Mesendoderm (in vitro differentiated cells): ENCODE results near the gene VIL1.

Source experiments
- DNase-seq: peaks from one replicate; pipeline ENCODE4 v3.0.0; 2013
- H2AK5ac ChIP-seq: 2 replicates; pipeline ENCODE4 v1.6.1; 2013; ENCODE audit warnings: low read length, inconsistent platforms
- H2BK120ac ChIP-seq: 2 replicates; pipeline ENCODE4 v1.6.1; 2013; ENCODE audit warnings: low read depth, mild to moderate bottlenecking, low read length, moderate library complexity, mixed read lengths
- H2BK15ac ChIP-seq: replicated peaks from 2 replicates; pipeline ENCODE4 v1.6.1; 2013; ENCODE audit warnings: low read depth, mild to moderate bottlenecking, moderate library complexity
- H2BK5ac ChIP-seq: 2 replicates; pipeline ENCODE4 v1.6.1; 2013; ENCODE audit warnings: low read length, inconsistent platforms
- H3K18ac ChIP-seq: 2 replicates; pipeline ENCODE4 v1.6.1; 2013; ENCODE audit warnings: mild to moderate bottlenecking, low read length, mixed read lengths
- H3K23ac ChIP-seq: one replicate; pipeline ENCODE4 v1.6.1; 2013; ENCODE audit warnings: low read length
- H3K27ac ChIP-seq: 2 replicates; pipeline ENCODE4 v1.5.1; 2013; ENCODE audit warnings: low read depth, mild to moderate bottlenecking, inconsistent platforms, low read length, moderate library complexity
- H3K27me3 ChIP-seq: 2 replicates; pipeline ENCODE4 v1.6.1; 2013; ENCODE audit warnings: low read length, control low read depth, mild to moderate bottlenecking, inconsistent platforms; ENCODE audit not compliant: insufficient read depth, poor library complexity
- H3K36me3 ChIP-seq: 2 replicates; pipeline ENCODE4 v1.6.1; 2013; ENCODE audit warnings: low read length, inconsistent platforms; ENCODE audit not compliant: control insufficient read depth, insufficient read depth
- H3K4ac ChIP-seq: one replicate; pipeline ENCODE4 v1.6.1; 2013; ENCODE audit warnings: low read depth, mild to moderate bottlenecking, low read length, moderate library complexity
- H3K4me1 ChIP-seq: 2 replicates; pipeline ENCODE4 v1.6.1; 2013; ENCODE audit warnings: low read depth, low read length, inconsistent platforms; ENCODE audit not compliant: control insufficient read depth
- H3K4me2 ChIP-seq: 2 replicates; pipeline ENCODE4 v1.6.1; 2013; ENCODE audit warnings: low read length
- H3K4me3 ChIP-seq: 2 replicates; pipeline ENCODE4 v1.5.1; 2013; ENCODE audit warnings: mild to moderate bottlenecking, low read length
- H3K56ac ChIP-seq: one replicate; pipeline ENCODE4 v1.6.1; 2013; ENCODE audit warnings: low read length
- H3K79me1 ChIP-seq: 2 replicates; pipeline ENCODE4 v1.6.1; 2013; ENCODE audit warnings: low read length, inconsistent platforms
- H3K79me2 ChIP-seq: 2 replicates; pipeline ENCODE4 v1.6.1; 2013; ENCODE audit warnings: mild to moderate bottlenecking, low read length; ENCODE audit not compliant: control insufficient read depth, insufficient read depth
- H3K9ac ChIP-seq: 2 replicates; pipeline ENCODE4 v1.6.1; 2013; ENCODE audit warnings: low read length, inconsistent platforms
- H4K5ac ChIP-seq: one replicate; pipeline ENCODE4 v1.6.1; 2013; ENCODE audit warnings: low read length
- H4K8ac ChIP-seq: one replicate; pipeline ENCODE4 v1.6.1; 2013; ENCODE audit warnings: low read depth, mild to moderate bottlenecking, control low read depth, low read length, moderate library complexity
- WGBS: extraction: QIAGEN DNeasy Blood & Tissue Kit; methylation state at CpG from one replicate; pipeline ENCODE4 v1.1.7; 2013; ENCODE audit warnings: low lambda C conversion rate, missing lambda C conversion rate; ENCODE audit not compliant: insufficient coverage; ENCODE audit errors: extremely low coverage; 5-methylcytosine and 5-hydroxymethylcytosine counted together

The VIL1 gene

DNA sequence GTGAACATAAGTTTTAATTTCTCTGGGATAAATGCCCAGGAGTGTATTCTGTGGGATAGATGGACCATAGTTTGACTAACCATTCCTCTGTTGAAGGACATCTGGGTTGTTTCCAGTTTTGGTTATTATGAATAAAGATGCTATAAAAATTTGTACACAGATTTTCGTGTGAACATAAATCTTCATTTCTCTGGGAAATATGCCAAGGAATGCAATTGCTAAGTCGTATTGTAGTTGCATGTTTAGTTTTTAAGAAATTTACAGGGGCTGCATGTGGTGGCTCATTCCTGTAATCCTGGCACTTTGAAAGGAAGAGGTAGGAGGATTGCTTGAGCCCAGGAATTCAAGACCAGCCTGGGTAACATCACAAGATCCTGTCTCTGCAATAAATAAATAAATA lies 43.7 kb upstream of the VIL1 start:
- Histone ChIP-seq H3K4me3 (no peak overlapping the region), H3K27me3 (no peaks in the 10 kb centered on the region), H2BK15ac (no peak overlapping the region), H3K18ac (no peak overlapping the region), H3K79me1 (no peaks in the 10 kb centered on the region), H2BK5ac (no peak overlapping the region), H3K36me3 (no peaks in the 10 kb centered on the region), H2AK5ac (no peak overlapping the region), H3K79me2 (no peaks in the 10 kb centered on the region), H3K9ac (no peak overlapping the region), H3K56ac (no peak overlapping the region), H4K5ac (no peak overlapping the region), H3K27ac (no peak overlapping the region), H2BK120ac (no peak overlapping the region), H3K4me1 (no peaks in the 10 kb centered on the region), H3K23ac (no peak overlapping the region), H3K4ac (no peak overlapping the region), H4K8ac (no peak overlapping the region), H3K4me2 (no peak overlapping the region)
- no peak for DNase-seq
- no CpG with 5 or more reads among the region's 2 CpGs for WGBS

DNA sequence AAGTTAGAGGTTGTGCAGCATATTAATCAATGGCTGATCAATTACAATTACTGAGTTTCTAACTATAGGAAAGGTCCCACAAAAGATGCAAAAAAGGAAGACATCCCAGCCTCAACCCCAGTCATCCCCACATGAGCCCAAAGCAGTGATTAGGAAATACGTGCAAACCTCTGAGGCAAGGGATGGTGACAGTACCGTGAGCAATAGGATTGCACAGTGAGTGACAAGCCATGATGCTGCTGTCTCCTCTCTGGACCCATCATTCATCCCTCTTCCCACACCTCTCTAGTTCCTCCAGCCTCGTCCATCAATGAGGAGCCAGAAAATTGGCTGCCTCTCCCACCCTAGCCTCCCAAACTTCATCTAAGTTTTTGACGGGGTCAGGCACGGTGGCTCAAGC lies 40.9 kb upstream of the VIL1 start:
- H3K27me3 ChIP-seq: no peaks in the 10 kb centered on the region
- no peaks in the 10 kb centered on the region for H3K36me3 ChIP-seq
- H2AK5ac ChIP-seq: no peak overlapping the region
- H3K23ac ChIP-seq: no peak overlapping the region
- H3K9ac ChIP-seq: no peak overlapping the region
- no peak overlapping the region for H3K4me2 ChIP-seq
- H3K27ac ChIP-seq: no peak overlapping the region
- H3K4me3 ChIP-seq: no peak overlapping the region
- H3K18ac ChIP-seq: no peak overlapping the region
- H2BK120ac ChIP-seq: no peak overlapping the region
- no peak for DNase-seq
- H3K79me2 ChIP-seq: no peaks in the 10 kb centered on the region
- H3K79me1 ChIP-seq: no peaks in the 10 kb centered on the region
- no peak overlapping the region for H2BK5ac ChIP-seq
- no peak overlapping the region for H4K8ac ChIP-seq
- H3K4me1 ChIP-seq: no peaks in the 10 kb centered on the region
- H4K5ac ChIP-seq: no peak overlapping the region
- WGBS: no CpG with 5 or more reads among the region's 5 CpGs
- H2BK15ac ChIP-seq: no peak overlapping the region
- H3K4ac ChIP-seq: no peak overlapping the region
- H3K56ac ChIP-seq: no peak overlapping the region

- no peak within 1 kb of the TSS for H2BK15ac ChIP-seq
- H2BK120ac ChIP-seq: no peak within 1 kb of the TSS
- no peaks in the 10 kb centered on the region for H3K36me3 ChIP-seq
- no peak within 1 kb of the TSS for H3K23ac ChIP-seq
- H3K9ac ChIP-seq: no peak within 1 kb of the TSS
- H3K4me3 ChIP-seq: no peak within 1 kb of the TSS
- H3K56ac ChIP-seq: no peak within 1 kb of the TSS
- H3K4ac ChIP-seq: no peak within 1 kb of the TSS
- H3K79me2 ChIP-seq: no peaks in the 10 kb centered on the region
- no peak within 1 kb of the TSS for H3K18ac ChIP-seq
- H3K27me3 ChIP-seq: no peaks in the 10 kb centered on the region
- H4K5ac ChIP-seq: no peak within 1 kb of the TSS
- no peak for DNase-seq
- H4K8ac ChIP-seq: no peak within 1 kb of the TSS
- no peak within 1 kb of the TSS for H3K4me2 ChIP-seq
- WGBS: no CpG with 5 or more reads among the region's 13 CpGs
- H2BK5ac ChIP-seq: no peak within 1 kb of the TSS
- no peak within 1 kb of the TSS for H3K27ac ChIP-seq
- H3K79me1 ChIP-seq: no peaks in the 10 kb centered on the region
- H2AK5ac ChIP-seq: no peak within 1 kb of the TSS
- no peaks in the 10 kb centered on the region for H3K4me1 ChIP-seq
Observed at GRCh38 chr2:218381916-218382366, 37.0 kb upstream of the VIL1 start, which contains the start of gene SLC11A1. SLC11A1 (plus strand) TSS chr2:218382273; CDS start chr2:218382369, 96 bp downstream.

DNA sequence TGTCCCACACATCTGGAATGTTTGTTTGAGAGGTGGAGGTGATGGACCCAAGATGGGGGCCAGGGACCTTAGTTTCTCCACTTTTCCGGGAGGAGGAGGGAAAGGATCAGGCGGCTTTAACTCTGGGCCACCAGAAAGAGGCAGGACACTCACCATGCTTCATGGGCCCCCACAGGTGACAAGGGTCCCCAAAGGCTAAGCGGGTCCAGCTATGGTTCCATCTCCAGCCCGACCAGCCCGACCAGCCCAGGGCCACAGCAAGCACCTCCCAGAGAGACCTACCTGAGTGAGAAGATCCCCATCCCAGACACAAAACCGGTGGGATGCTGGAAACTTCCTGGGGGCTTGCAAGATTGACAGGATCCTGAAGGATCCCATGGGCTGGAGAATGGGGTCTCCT lies 36.1 kb upstream of the VIL1 start:
- Histone ChIP-seq H3K79me2 (no peaks in the 10 kb centered on the region), H3K56ac (no peak overlapping the region), H2BK15ac (no peak overlapping the region), H2AK5ac (no peak overlapping the region), H3K4me3 (no peak overlapping the region), H3K4me1 (no peaks in the 10 kb centered on the region), H3K27ac (no peak overlapping the region), H3K4me2 (no peak overlapping the region), H3K36me3 (no peaks in the 10 kb centered on the region), H4K8ac (no peak overlapping the region), H3K18ac (no peak overlapping the region), H3K23ac (no peak overlapping the region), H3K9ac (no peak overlapping the region), H3K4ac (no peak overlapping the region), H3K27me3 (no peaks in the 10 kb centered on the region), H3K79me1 (no peaks in the 10 kb centered on the region), H2BK5ac (no peak overlapping the region), H4K5ac (no peak overlapping the region), H2BK120ac (no peak overlapping the region)
- DNase-seq: no peak
- no CpG with 5 or more reads among the region's 6 CpGs for WGBS

DNA sequence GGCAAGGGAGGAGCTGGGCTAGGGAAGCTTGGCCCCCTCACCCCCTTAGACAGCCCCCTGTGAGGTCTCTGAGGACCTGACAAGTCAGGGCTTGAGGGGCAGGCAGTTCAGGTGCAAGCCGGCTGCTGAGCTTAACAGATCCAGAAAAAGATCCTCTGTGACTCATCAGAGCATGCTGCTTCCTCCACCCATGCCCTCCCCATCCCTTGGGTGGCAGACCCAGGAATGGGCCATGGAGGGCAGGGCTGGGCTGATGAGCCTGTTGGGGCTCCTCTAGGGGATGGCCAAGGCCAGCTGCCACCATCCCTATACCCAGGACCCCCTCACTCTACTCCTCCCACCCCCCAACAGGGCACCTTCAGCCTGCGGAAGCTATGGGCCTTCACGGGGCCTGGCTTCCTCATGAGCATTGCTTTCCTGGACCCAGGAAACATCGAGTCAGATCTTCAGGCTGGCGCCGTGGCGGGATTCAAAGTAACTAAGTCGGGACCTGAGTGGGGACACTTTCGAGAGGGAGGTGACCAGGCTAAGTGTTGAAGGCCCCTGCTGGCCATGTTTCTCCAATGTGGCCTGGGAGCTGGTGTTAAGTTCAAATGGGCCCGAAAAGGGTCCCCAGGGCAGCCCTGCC lies 34.9 kb upstream of the VIL1 start:
- no peaks in the 10 kb centered on the region for H3K27me3 ChIP-seq

GRCh38 chr2:218384975-218385374 lies 33.9 kb upstream of the VIL1 start:
- Histone ChIP-seq H3K4me2 (no peak overlapping the region), H2BK5ac (no peak overlapping the region), H3K79me2 (no peaks in the 10 kb centered on the region), H3K9ac (no peak overlapping the region), H3K4ac (no peak overlapping the region), H2BK120ac (no peak overlapping the region), H2BK15ac (no peak overlapping the region), H4K5ac (no peak overlapping the region), H3K56ac (no peak overlapping the region), H3K4me1 (no peaks in the 10 kb centered on the region), H3K27ac (no peak overlapping the region), H3K23ac (no peak overlapping the region), H4K8ac (no peak overlapping the region), H2AK5ac (no peak overlapping the region), H3K79me1 (no peaks in the 10 kb centered on the region), H3K4me3 (no peak overlapping the region), H3K36me3 (no peaks in the 10 kb centered on the region), H3K18ac (no peak overlapping the region), H3K27me3 (no peaks in the 10 kb centered on the region)
- no CpG with 5 or more reads among the region's 9 CpGs for WGBS
- no peak for DNase-seq

More for the DNA sequence above, 34.9 kb upstream of the VIL1 start:
- H2AK5ac ChIP-seq: no peak overlapping the region
- no peak overlapping the region for H3K56ac ChIP-seq
- H3K79me2 ChIP-seq: no peaks in the 10 kb centered on the region
- no peak overlapping the region for H2BK5ac ChIP-seq
- no peaks in the 10 kb centered on the region for H3K79me1 ChIP-seq
- H2BK15ac ChIP-seq: no peak overlapping the region
- no peak overlapping the region for H3K4me3 ChIP-seq
- no peak overlapping the region for H3K18ac ChIP-seq
- no peak overlapping the region for H3K27ac ChIP-seq
- H3K9ac ChIP-seq: no peak overlapping the region
- no peak overlapping the region for H3K4me2 ChIP-seq
- no peaks in the 10 kb centered on the region for H3K4me1 ChIP-seq
- no CpG with 5 or more reads among the region's 10 CpGs for WGBS
- no peak overlapping the region for H4K8ac ChIP-seq
- no peak overlapping the region for H4K5ac ChIP-seq
- DNase-seq: no peak
- H3K4ac ChIP-seq: no peak overlapping the region
- no peaks in the 10 kb centered on the region for H3K36me3 ChIP-seq
- H3K23ac ChIP-seq: no peak overlapping the region
- no peak overlapping the region for H2BK120ac ChIP-seq
